Activated CD8-positive, alpha-beta T cell treated with anti-CD3 and anti-CD28 coated beads for 36 hours (primary cell): Measurements from ENCODE around the gene ETV6. TPM values are rescaled to one million over a fixed set of nuclear protein-coding genes. Genes with fewer than 3 reads are reported as not detected.
"Not testable (repeated sequence)": the region's sequence is repeated elsewhere in the genome, so short reads cannot be mapped to it uniquely, and the experiment has no call there.

Experiments
- ATAC-seq: fragments of 200-7000 bp; cut with Tn5 transposase; one replicate; pipeline ENCODE4 v1.10.0; 2021; ENCODE audit warnings: mild to moderate bottlenecking, moderate library complexity
- CTCF ChIA-PET: fragments of 350-600 bp; sonication (Branson Sonifier 250); formaldehyde crosslinking; loops from one replicate; lab custom pipeline; 2021; ENCODE audit warnings: antibody characterized with exemption; lab: Charles Lee
- POLR2A ChIA-PET: fragments of 350-600 bp; sonication (Branson Sonifier 250); formaldehyde crosslinking; loops from one replicate; lab custom pipeline; 2021; ENCODE audit warnings: antibody characterized with exemption; lab: Charles Lee
- DNase-seq: peaks from one replicate; pipeline ENCODE4 v3.0.0-alpha.2; 2020
- H3K27ac Mint-ChIP-seq: one replicate; pipeline ENCODE4 v1.8.0; 2021; ENCODE audit warnings: mild to moderate bottlenecking, mixed read lengths
- H3K27me3 Mint-ChIP-seq: one replicate; pipeline ENCODE4 v1.8.0; 2021; ENCODE audit warnings: mixed read lengths
- H3K36me3 Mint-ChIP-seq: one replicate; pipeline ENCODE4 v1.8.0; 2021; ENCODE audit warnings: low read depth, mixed read lengths
- H3K4me1 Mint-ChIP-seq: one replicate; pipeline ENCODE4 v1.8.0; 2021; ENCODE audit warnings: low read depth, mixed read lengths
- H3K4me3 Mint-ChIP-seq: one replicate; pipeline ENCODE4 v1.8.0; 2021; ENCODE audit warnings: mild to moderate bottlenecking, moderate library complexity, mixed read lengths
- H3K9me3 Mint-ChIP-seq: one replicate; pipeline ENCODE4 v1.8.0; 2021; ENCODE audit warnings: mixed read lengths
- CTCF ChIP-seq: fragments of 200-600 bp; IDR thresholded peaks from one replicate; pipeline ENCODE4 v1.8.0; 2022; ENCODE audit warnings: antibody characterized with exemption, mild to moderate bottlenecking
- intact Hi-C: fragments of 100-400 bp; cut with micrococcal nuclease; formaldehyde crosslinking; loops from one replicate; pipeline ENCODE4 v1.10.0; 2022
- total RNA-seq, 2 experiments: library from RNA; stranded (reverse); gene quantifications; one replicate each; pipeline ENCODE4 v1.2.3, GENCODE V29; 2021

Gene ETV6
- total RNA-seq, 2 experiments from 2014 or later: 20.5 to 22.7 TPM

DNA sequence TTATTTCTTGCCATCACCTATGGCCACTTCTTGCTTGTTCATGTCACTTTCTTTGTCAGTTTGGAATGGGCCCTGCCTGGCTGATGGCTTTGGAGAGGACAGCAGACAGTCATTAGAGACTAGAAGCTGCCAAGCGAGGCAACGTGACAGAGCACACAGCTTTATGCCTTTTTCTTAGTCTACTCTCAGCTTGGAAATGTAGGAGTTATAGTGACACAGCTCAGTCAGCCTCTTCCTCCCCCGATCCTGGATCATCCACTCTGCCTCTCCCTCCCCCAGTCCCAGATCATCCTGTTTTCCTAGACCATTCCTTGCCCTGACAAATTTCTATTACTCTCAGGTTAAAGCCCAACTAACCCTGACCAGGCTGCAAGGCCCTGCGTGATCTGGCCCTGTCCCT, 26.6 kb downstream of the ETV6 start:
- no peak for ATAC-seq
- H3K9me3 Mint-ChIP-seq: no peaks in the 10 kb centered on the region
- POLR2A ChIA-PET: no interaction called here
- peaks cover 3% of the 10 kb centered on the region for H3K36me3 Mint-ChIP-seq
- no peak overlapping the region for H3K4me3 Mint-ChIP-seq
- CTCF ChIA-PET: interaction anchor here (0.9 kb wide), 1 partner anchor 23 kb away, joined by 3 read pairs; no protein-coding TSS in a partner anchor
- no peak overlapping the region for H3K27ac Mint-ChIP-seq
- DNase-seq: no peak
- peaks cover 26% of the 10 kb centered on the region for H3K4me1 Mint-ChIP-seq
- H3K27me3 Mint-ChIP-seq: no peaks in the 10 kb centered on the region
- no peak for TF ChIP-seq CTCF
- intact Hi-C loops: no loop called here

GRCh38 chr12:11677093-11677492, 27.6 kb downstream of the ETV6 start:
- no peak overlapping the region for H3K4me3 Mint-ChIP-seq
- peaks cover 24% of the 10 kb centered on the region for H3K4me1 Mint-ChIP-seq
- POLR2A ChIA-PET: no interaction called here
- DNase-seq (no peak), ATAC-seq (no peak)
- intact Hi-C loops: no loop called here
- no peak for TF ChIP-seq CTCF
- H3K27me3 Mint-ChIP-seq: no peaks in the 10 kb centered on the region
- CTCF ChIA-PET: no interaction called here
- H3K9me3 Mint-ChIP-seq: no peaks in the 10 kb centered on the region
- H3K36me3 Mint-ChIP-seq: peaks cover 9% of the 10 kb centered on the region
- H3K27ac Mint-ChIP-seq: no peak overlapping the region

GRCh38 chr12:11677752-11678151, 28.3 kb downstream of the ETV6 start:
- no peaks in the 10 kb centered on the region for H3K9me3 Mint-ChIP-seq
- no peak for TF ChIP-seq CTCF
- intact Hi-C loops: no loop called here
- DNase-seq (no peak), ATAC-seq (no peak)
- ChIA-PET POLR2A (no interaction called here), CTCF (no interaction called here)
- H3K4me3 Mint-ChIP-seq: no peak overlapping the region
- H3K4me1 Mint-ChIP-seq: peaks cover 21% of the 10 kb centered on the region
- no peaks in the 10 kb centered on the region for H3K27me3 Mint-ChIP-seq
- no peak overlapping the region for H3K27ac Mint-ChIP-seq
- peaks cover 13% of the 10 kb centered on the region for H3K36me3 Mint-ChIP-seq

DNA sequence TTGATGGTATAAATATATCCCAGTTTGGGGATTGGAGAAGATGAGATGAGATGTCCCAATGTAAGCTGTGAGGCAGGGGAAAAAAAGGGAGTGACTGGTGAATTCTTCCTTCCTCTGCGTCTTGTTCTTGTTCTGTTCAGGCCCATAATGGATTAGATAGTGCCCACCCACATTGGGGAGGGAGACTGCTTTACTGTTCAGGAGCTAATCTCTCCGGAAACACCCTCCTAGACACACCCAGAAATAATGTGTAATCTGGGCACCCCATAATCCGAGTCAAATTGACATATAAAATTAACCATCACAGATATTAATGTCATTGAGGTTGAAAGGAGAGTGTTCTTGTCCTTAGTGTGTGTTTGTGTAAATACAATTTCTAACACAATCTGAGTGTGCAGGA, 29.3 kb downstream of the ETV6 start:
- Mint-ChIP-seq H3K27me3 (no peaks in the 10 kb centered on the region), H3K36me3 (peaks cover 16% of the 10 kb centered on the region), H3K9me3 (no peaks in the 10 kb centered on the region), H3K4me1 (peaks cover 24% of the 10 kb centered on the region), H3K4me3 (no peak overlapping the region), H3K27ac (no peak overlapping the region)
- POLR2A ChIA-PET: no interaction called here
- DNase-seq (no peak), ATAC-seq (no peak)
- no peak for TF ChIP-seq CTCF
- intact Hi-C loops: no loop called here
- CTCF ChIA-PET: no interaction called here

GRCh38 chr12:11681207-11681606, 31.7 kb downstream of the ETV6 start:
- intact Hi-C loops: no loop called here
- Mint-ChIP-seq H3K4me3 (no peak overlapping the region), H3K27ac (no peak overlapping the region), H3K4me1 (peaks cover 17% of the 10 kb centered on the region), H3K36me3 (peaks cover 16% of the 10 kb centered on the region), H3K9me3 (no peaks in the 10 kb centered on the region), H3K27me3 (no peaks in the 10 kb centered on the region)
- DNase-seq (no peak), ATAC-seq (no peak)
- TF ChIP-seq CTCF: no peak
- CTCF ChIA-PET: no interaction called here
- POLR2A ChIA-PET: no interaction called here

GRCh38 chr12:11681695-11682094, 32.2 kb downstream of the ETV6 start:
- POLR2A ChIA-PET, ATAC-seq, H3K9me3 Mint-ChIP-seq, intact Hi-C loops, H3K27me3 Mint-ChIP-seq, CTCF ChIA-PET, H3K4me3 Mint-ChIP-seq, H3K27ac Mint-ChIP-seq, DNase-seq: not testable (repeated sequence)
- peaks cover 15% of the 10 kb centered on the region for H3K4me1 Mint-ChIP-seq
- peaks cover 16% of the 10 kb centered on the region for H3K36me3 Mint-ChIP-seq
